Measurements from ENCODE around the gene SNAI1.
"Not testable (repeated sequence)": the region's sequence is repeated elsewhere in the genome, so short reads cannot be mapped to it uniquely, and the experiment has no call there.

SNAI1 gene

GRCh38 chr20:49964964-49965780 is 17.6 kb upstream of the SNAI1 start:
- peak; percentile 23 for DNase-seq

- no peak for DNase-seq
Observed at GRCh38 chr20:49965781-49966305, 16.9 kb upstream of the SNAI1 start.

- no peak for DNase-seq
Observed at GRCh38 chr20:49966861-49967260, 15.9 kb upstream of the SNAI1 start.

- no peak for DNase-seq
Observed at GRCh38 chr20:49969234-49969633, 13.5 kb upstream of the SNAI1 start.

GRCh38 chr20:49969946-49970345 is 12.8 kb upstream of the SNAI1 start:
- no peak for DNase-seq

GRCh38 chr20:49970498-49970897 is 12.3 kb upstream of the SNAI1 start:
- DNase-seq, result no peak

GRCh38 chr20:49973981-49974380 is 8.8 kb upstream of the SNAI1 start:
- no peak for DNase-seq

- DNase-seq, result no peak
Observed at GRCh38 chr20:49976542-49976941, 6.2 kb upstream of the SNAI1 start.

GRCh38 chr20:49977740-49978139 is 5.0 kb upstream of the SNAI1 start:
- not testable (repeated sequence) for DNase-seq

- DNase-seq, result no peak
Observed at GRCh38 chr20:49978685-49979029, 4.1 kb upstream of the SNAI1 start.

GRCh38 chr20:49979030-49979832 is 3.5 kb upstream of the SNAI1 start:
- DNase-seq, result peak; percentile 74

GRCh38 chr20:49980140-49981008 is 2.4 kb upstream of the SNAI1 start:
- DNase-seq, result no peak

GRCh38 chr20:49981218-49982071 is 1.3 kb upstream of the SNAI1 start:
- DNase-seq, result no peak

GRCh38 chr20:49982072-49982345 is 771 bp upstream of the SNAI1 start:
- no peak for DNase-seq

- no peak for DNase-seq
Observed at GRCh38 chr20:49983123-49983847, 505 bp downstream of the SNAI1 start.

- DNase-seq, result no peak
Observed at GRCh38 chr20:49983848-49984408, 1.1 kb downstream of the SNAI1 start.

- DNase-seq, result no peak
Observed at GRCh38 chr20:49984426-49985153, 1.8 kb downstream of the SNAI1 start.

- DNase-seq, result no peak
Observed at GRCh38 chr20:49985157-49985556, 2.4 kb downstream of the SNAI1 start.

- no peak for DNase-seq
Observed at GRCh38 chr20:49985617-49986016, 2.8 kb downstream of the SNAI1 start.

- no peak for DNase-seq
Observed at GRCh38 chr20:49986049-49986448, 3.3 kb downstream of the SNAI1 start.
